ENCODE data around the gene SLC7A8.

GRCh38 chr14:23136566-23137133 lies 46.8 kb downstream of the SLC7A8 start:
- no peak for TF ChIP-seq RAD21 (IDR thresholded peaks at IDR 0.05; ENCODE audit: low read length)
- no peak for TF ChIP-seq POLR2A (IDR thresholded peaks at IDR 0.05; ENCODE audit: low read depth, low read length)
- TF ChIP-seq, protein P1, sequence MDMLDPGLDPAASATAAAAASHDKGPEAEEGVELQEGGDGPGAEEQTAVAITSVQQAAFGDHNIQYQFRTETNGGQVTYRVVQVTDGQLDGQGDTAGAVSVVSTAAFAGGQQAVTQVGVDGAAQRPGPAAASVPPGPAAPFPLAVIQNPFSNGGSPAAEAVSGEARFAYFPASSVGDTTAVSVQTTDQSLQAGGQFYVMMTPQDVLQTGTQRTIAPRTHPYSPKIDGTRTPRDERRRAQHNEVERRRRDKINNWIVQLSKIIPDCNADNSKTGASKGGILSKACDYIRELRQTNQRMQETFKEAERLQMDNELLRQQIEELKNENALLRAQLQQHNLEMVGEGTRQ (IDR thresholded peaks at IDR 0.05; ENCODE audit: low read depth, low read length): no peak
- TF ChIP-seq CTCF (conservative IDR thresholded peaks at IDR 0.05; ENCODE audit: low read depth, low read length): no peak
- TF ChIP-seq MAZ (IDR thresholded peaks at IDR 0.05; ENCODE audit: borderline replicate concordance, low read depth, low read length): no peak
- no peak for TF ChIP-seq CEBPB (IDR thresholded peaks at IDR 0.05; ENCODE audit: low read depth, low read length)
- TF ChIP-seq CHD1 (IDR thresholded peaks at IDR 0.05; ENCODE audit: low read depth, low read length): no peak
- TF ChIP-seq RCOR1 (IDR thresholded peaks at IDR 0.05; ENCODE audit: insufficient replicate concordance, low read length): no peak
- no peak for TF ChIP-seq BHLHE40 (IDR thresholded peaks at IDR 0.05; ENCODE audit: low read depth, low read length)
- no peak for TF ChIP-seq FOS (IDR thresholded peaks at IDR 0.05; ENCODE audit: low read depth, low read length)

Measured in IMR-90 (cell line).